HG02938 (cell line): ENCODE data around the gene NTM.
A peak's percentile ranks its signal among the peaks of the same experiment; 100 is the strongest.

Experiments
- ATAC-seq: cut with Tn5 transposase; IDR thresholded peaks from one replicate; pipeline ENCODE4 v1.9.1; 2021; ENCODE audit warnings: mild to moderate bottlenecking, moderate library complexity; ENCODE audit not compliant: unreplicated experiment

Gene NTM

DNA sequence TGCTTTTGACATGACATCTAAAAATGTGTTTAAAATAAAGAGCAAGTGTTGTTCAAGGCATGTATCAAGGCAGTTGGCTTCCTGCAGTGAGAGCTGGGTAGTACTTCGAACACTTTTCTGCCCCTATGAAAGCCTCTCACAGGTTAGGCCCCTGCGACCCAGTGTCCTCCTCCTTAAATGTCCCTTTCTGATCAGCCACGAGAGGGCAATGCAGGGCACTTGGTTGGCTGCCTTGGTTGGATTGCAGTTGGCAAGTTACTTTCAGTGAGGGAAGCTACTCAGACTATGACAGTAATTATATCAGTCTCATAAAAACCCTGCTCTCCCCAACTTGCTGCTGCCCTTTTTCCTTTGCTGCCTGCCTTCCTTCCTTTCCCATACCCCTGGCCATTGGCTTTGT lies 743.8 kb downstream of the NTM start:
- peak; percentile 47 for ATAC-seq

GRCh38 chr11:132114743-132115142 lies 744.3 kb downstream of the NTM start:
- ATAC-seq: no peak

- ATAC-seq: no peak
Measured at GRCh38 chr11:132115454-132115853, 745.0 kb downstream of the NTM start.

GRCh38 chr11:132116516-132116915 lies 746.1 kb downstream of the NTM start:
- ATAC-seq: no peak

DNA sequence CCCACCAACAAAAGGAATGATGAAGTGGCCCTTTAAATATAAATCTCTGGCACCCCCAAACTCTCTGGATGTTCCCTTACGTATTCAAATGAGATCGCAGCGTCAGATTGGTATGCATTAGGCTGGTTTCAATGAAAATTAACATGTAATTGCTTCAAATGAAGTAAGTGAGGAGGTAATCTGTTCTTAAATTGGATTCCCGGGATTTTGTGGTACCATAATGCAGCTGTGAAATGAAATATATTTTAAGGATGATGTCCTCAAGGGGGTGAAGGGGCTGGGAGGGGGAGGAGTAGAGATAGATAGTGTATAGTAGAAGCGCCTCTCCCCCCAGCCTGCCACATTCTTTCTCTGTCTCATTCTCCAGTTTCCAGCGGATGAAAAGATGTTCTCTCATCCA lies 748.2 kb downstream of the NTM start:
- no peak for ATAC-seq

- ATAC-seq: no peak
Measured at GRCh38 chr11:132119573-132119972, 749.2 kb downstream of the NTM start.

GRCh38 chr11:132122735-132123134 lies 752.3 kb downstream of the NTM start:
- ATAC-seq: no peak

- peak; percentile 5 for ATAC-seq
Measured at GRCh38 chr11:132123449-132123848, 753.0 kb downstream of the NTM start.

- ATAC-seq: peak; percentile 71
Measured at GRCh38 chr11:132123854-132124835, 753.7 kb downstream of the NTM start.

GRCh38 chr11:132125988-132126871 lies 755.8 kb downstream of the NTM start:
- ATAC-seq: no peak

GRCh38 chr11:132126973-132127899 lies 756.8 kb downstream of the NTM start:
- ATAC-seq: no peak

- no peak for ATAC-seq
Measured at GRCh38 chr11:132127900-132128288, 757.5 kb downstream of the NTM start.

- ATAC-seq: no peak
Measured at GRCh38 chr11:132131047-132131446, 760.6 kb downstream of the NTM start.

GRCh38 chr11:132131961-132132360 lies 761.5 kb downstream of the NTM start:
- no peak for ATAC-seq

DNA sequence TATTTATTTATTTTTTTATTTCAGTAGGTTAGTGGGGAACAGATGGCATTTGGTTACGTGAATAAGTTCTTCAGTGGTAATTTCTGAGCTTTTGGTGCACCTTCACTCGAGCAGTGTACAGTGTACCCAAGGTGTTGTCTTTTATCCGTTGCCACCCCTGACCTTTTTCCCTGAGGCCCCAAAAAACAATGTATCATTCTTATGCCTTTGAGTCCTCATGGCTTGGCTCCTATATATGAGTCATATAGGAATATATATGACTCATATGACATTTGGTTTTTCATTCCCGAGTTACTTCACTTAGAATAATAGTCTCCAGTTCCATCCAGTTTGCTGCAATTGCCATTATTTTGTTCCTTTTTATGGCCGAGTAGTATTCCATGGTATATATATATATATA lies 763.9 kb downstream of the NTM start:
- no peak for ATAC-seq

GRCh38 chr11:132137289-132137980 lies 767.0 kb downstream of the NTM start:
- no peak for ATAC-seq

GRCh38 chr11:132137981-132138313 lies 767.5 kb downstream of the NTM start:
- no peak for ATAC-seq

- ATAC-seq: no peak
Measured at GRCh38 chr11:132139181-132139580, 768.8 kb downstream of the NTM start.

DNA sequence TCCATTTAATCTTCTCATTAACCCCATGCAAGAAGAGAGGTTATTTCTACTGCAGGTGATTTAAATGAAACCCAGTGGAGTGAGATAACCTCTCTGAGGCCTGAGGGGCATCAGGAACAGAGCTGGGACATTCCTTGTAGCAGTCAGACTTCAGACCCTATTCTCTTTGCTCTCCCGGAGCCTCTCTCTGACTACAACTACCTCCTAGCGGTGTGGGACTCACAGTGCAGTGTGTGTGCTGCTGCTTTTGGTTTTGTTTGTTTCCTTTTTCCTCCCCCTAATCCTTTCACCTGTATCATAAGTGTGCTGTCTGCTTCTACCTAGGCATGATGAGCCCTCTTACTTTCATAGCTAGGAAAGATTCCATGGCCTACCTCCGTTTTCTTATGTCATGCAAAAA lies 769.6 kb downstream of the NTM start:
- ATAC-seq: peak; percentile 64

- no peak for ATAC-seq
Measured at GRCh38 chr11:132142121-132142520, 771.7 kb downstream of the NTM start.
